Caco-2 (cell line): ENCODE data around the gene IL9R. TPM values are rescaled to one million over a fixed set of nuclear protein-coding genes. Genes with fewer than 3 reads are reported as not detected.
"Not testable (repeated sequence)": the region's sequence is repeated elsewhere in the genome, so short reads cannot be mapped to it uniquely, and the experiment has no call there.

Experiments used
- BruUV-seq: library from RNA; stranded (reverse); fragments of 400-500 nt; replicated peaks from 2 replicates; lab custom pipeline; 2021; lab: Mats Ljungman, UMichigan
- CTCF ChIA-PET: fragments of 300-600 bp; sonication (Branson Sonifier 250); formaldehyde crosslinking; loops from one replicate; lab custom pipeline; 2022; ENCODE audit warnings: antibody characterized with exemption; lab: Charles Lee
- POLR2A ChIA-PET: fragments of 300-600 bp; sonication (Branson Sonifier 250); formaldehyde crosslinking; loops from one replicate; lab custom pipeline; 2022; ENCODE audit warnings: antibody characterized with exemption; lab: Charles Lee
- DNase-seq, 2 experiments: peaks; one replicate each; pipeline versions ENCODE4 v3.0.0 to v3.0.0-alpha.2; 2020 to 2022
- H3K27me3 ChIP-seq: replicated peaks from 2 replicates; pipeline ENCODE4 v1.6.0; 2011; ENCODE audit warnings: low read length; ENCODE audit not compliant: control insufficient read depth, insufficient read depth
- H3K36me3 ChIP-seq: 2 replicates; pipeline ENCODE4 v1.5.1; 2011; ENCODE audit warnings: low read length; ENCODE audit not compliant: control insufficient read depth, insufficient read depth
- H3K4me1 ChIP-seq: fragments of 250-450 bp; sonication (Bioruptor Pico); 2 replicates; pipeline ENCODE4 v1.5.1; 2020; ENCODE audit warnings: mild to moderate bottlenecking
- H3K4me3 ChIP-seq: 2 replicates; pipeline ENCODE4 v1.5.1; 2011; ENCODE audit warnings: low read depth, mild to moderate bottlenecking, control low read depth, low read length
- H3K9me3 ChIP-seq: fragments of 250-450 bp; sonication (Bioruptor Pico); 2 replicates; pipeline ENCODE4 v1.5.1; 2020; ENCODE audit warnings: mild to moderate bottlenecking, moderate library complexity
- H3K27ac Mint-ChIP-seq: one replicate; pipeline ENCODE4 v1.8.0; 2022; ENCODE audit warnings: mixed read lengths; ENCODE audit not compliant: unreplicated experiment
- H3K27me3 Mint-ChIP-seq: one replicate; pipeline ENCODE4 v1.8.0; 2022; ENCODE audit warnings: mixed read lengths; ENCODE audit not compliant: insufficient read depth, unreplicated experiment
- H3K36me3 Mint-ChIP-seq: one replicate; pipeline ENCODE4 v1.8.0; 2022; ENCODE audit warnings: mild to moderate bottlenecking, mixed read lengths; ENCODE audit not compliant: insufficient read depth, unreplicated experiment
- H3K4me1 Mint-ChIP-seq: one replicate; pipeline ENCODE4 v1.8.0; 2022; ENCODE audit warnings: low read depth, mixed read lengths; ENCODE audit not compliant: unreplicated experiment
- H3K4me3 Mint-ChIP-seq: one replicate; pipeline ENCODE4 v1.8.0; 2022; ENCODE audit warnings: mild to moderate bottlenecking, moderate library complexity, mixed read lengths; ENCODE audit not compliant: unreplicated experiment
- H3K9me3 Mint-ChIP-seq: one replicate; pipeline ENCODE4 v1.8.0; 2022; ENCODE audit warnings: mixed read lengths; ENCODE audit not compliant: unreplicated experiment
- intact Hi-C: fragments of 100-400 bp; cut with micrococcal nuclease; formaldehyde crosslinking; loops from one replicate; pipeline ENCODE4 v1.10.0; 2022; ENCODE audit not compliant: unreplicated experiment
- total RNA-seq: library from RNA; stranded (reverse); gene quantifications from 2 replicates; pipeline ENCODE4 v1.2.3, GENCODE V29; 2022
- TF ChIP-seq, protein P1 (sequence below), 2 experiments: fragments of 200-600 bp in 1 of 2; IDR thresholded peaks; 1 replicate in 1 of 2; 2 replicates in 1 of 2; pipeline versions ENCODE4 v1.5.1 to v1.8.0; 2011 to 2022; ENCODE audit warnings: antibody characterized with exemption in 1 of 2, control low read depth in 1 of 2, inconsistent platforms in 1 of 2, low read depth in 1 of 2, low read length in 1 of 2, mild to moderate bottlenecking in 1 of 2, moderate library complexity in 1 of 2; ENCODE audit not compliant: insufficient read depth in 1 of 2, severe bottlenecking in 1 of 2, unreplicated experiment in 1 of 2

The IL9R gene
- total RNA-seq, 1 experiment from 2014 or later: not detected

DNA sequence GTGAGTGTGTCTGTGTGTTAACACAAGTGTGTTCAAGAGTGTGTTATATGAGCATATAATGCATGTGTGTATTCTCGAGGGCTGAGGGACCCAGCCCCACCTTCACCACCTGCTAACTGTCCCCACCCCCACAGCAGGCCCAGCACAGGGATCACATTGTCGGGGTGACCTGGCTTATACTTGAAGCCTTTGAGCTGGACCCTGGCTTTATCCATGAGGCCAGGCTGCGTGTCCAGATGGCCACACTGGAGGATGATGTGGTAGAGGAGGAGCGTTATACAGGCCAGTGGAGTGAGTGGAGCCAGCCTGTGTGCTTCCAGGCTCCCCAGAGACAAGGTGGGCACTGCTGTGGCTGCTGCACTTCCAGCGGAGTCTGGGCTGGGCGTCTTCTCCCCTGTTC is 7.6 kb downstream of the IL9R start:
- no peaks in the 10 kb centered on the region for H3K4me1 ChIP-seq
- intact Hi-C loops: no loop called here
- H3K9me3 ChIP-seq: no peaks in the 10 kb centered on the region
- POLR2A ChIA-PET: no interaction called here
- no peak for DNase-seq
- H3K27ac Mint-ChIP-seq: no peak overlapping the region
- no peaks in the 10 kb centered on the region for H3K36me3 ChIP-seq
- no TSS peak for BruUV-seq
- no peaks in the 10 kb centered on the region for H3K9me3 Mint-ChIP-seq
- H3K4me3 Mint-ChIP-seq: no peak overlapping the region
- H3K27me3 ChIP-seq: no peaks in the 10 kb centered on the region
- H3K36me3 Mint-ChIP-seq: no peaks in the 10 kb centered on the region
- no peaks in the 10 kb centered on the region for H3K4me1 Mint-ChIP-seq
- CTCF ChIA-PET: no interaction called here
- TF ChIP-seq, protein P1, sequence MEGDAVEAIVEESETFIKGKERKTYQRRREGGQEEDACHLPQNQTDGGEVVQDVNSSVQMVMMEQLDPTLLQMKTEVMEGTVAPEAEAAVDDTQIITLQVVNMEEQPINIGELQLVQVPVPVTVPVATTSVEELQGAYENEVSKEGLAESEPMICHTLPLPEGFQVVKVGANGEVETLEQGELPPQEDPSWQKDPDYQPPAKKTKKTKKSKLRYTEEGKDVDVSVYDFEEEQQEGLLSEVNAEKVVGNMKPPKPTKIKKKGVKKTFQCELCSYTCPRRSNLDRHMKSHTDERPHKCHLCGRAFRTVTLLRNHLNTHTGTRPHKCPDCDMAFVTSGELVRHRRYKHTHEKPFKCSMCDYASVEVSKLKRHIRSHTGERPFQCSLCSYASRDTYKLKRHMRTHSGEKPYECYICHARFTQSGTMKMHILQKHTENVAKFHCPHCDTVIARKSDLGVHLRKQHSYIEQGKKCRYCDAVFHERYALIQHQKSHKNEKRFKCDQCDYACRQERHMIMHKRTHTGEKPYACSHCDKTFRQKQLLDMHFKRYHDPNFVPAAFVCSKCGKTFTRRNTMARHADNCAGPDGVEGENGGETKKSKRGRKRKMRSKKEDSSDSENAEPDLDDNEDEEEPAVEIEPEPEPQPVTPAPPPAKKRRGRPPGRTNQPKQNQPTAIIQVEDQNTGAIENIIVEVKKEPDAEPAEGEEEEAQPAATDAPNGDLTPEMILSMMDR (IDR thresholded peaks at IDR 0.05; ENCODE audit: insufficient read depth in 1 of 2, low read depth in 1 of 2, low read length in 1 of 2, severe bottlenecking in 1 of 2, unreplicated experiment in 1 of 2): no peak
- no peaks in the 10 kb centered on the region for H3K27me3 Mint-ChIP-seq
- H3K4me3 ChIP-seq: no peak overlapping the region

DNA sequence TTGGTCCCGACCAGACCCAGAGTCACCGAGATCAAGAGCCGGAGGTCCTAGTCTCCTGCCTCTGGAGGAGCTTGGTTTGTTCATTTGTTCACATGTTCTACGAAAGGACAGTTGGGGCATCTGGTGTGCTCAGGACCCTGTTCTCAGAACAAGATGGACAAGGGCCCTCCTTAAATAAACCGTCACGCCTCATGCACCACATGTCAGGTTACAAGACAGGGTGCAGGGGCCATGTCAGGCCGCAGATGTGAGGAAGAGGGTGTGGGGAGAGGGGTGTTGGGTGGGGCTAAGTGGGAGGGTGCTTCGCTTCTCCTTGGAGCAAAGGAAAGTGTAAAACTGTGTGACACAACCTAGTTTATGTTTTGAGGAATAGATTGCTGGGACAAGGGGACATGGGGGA is 9.0 kb downstream of the IL9R start:
- DNase-seq, intact Hi-C loops, BruUV-seq, H3K27me3 Mint-ChIP-seq, H3K4me1 ChIP-seq, H3K9me3 ChIP-seq, H3K9me3 Mint-ChIP-seq, H3K4me3 ChIP-seq, H3K27me3 ChIP-seq, H3K4me3 Mint-ChIP-seq, POLR2A ChIA-PET, H3K36me3 ChIP-seq, H3K36me3 Mint-ChIP-seq, H3K27ac Mint-ChIP-seq, H3K4me1 Mint-ChIP-seq, CTCF ChIA-PET: not testable (repeated sequence)

DNA sequence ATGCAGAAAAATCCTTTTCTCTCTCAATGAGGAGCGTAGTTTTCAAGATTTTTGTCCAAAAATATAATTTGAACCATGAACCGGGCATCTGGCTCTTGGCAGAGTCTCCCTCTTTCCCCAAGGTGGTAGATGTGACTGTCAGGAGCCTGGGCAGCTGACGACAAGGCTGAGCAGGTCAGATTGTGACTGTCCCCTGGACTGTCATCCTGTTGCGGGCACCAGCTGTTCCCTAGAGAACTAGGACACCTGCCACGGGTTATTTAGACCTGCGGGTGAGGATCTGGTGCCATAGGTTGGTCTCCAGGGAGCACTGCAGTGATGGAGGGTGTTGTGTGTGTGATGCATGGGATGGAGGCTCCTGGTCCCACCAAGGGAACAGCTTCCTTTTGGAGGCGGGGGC is 10.9 kb downstream of the IL9R start:
- H3K27ac Mint-ChIP-seq, DNase-seq, POLR2A ChIA-PET, H3K4me3 Mint-ChIP-seq, H3K36me3 Mint-ChIP-seq, H3K27me3 ChIP-seq, H3K9me3 Mint-ChIP-seq, H3K4me1 Mint-ChIP-seq, H3K9me3 ChIP-seq, H3K4me1 ChIP-seq, H3K36me3 ChIP-seq, BruUV-seq, intact Hi-C loops, H3K27me3 Mint-ChIP-seq, CTCF ChIA-PET, H3K4me3 ChIP-seq: not testable (repeated sequence)

DNA sequence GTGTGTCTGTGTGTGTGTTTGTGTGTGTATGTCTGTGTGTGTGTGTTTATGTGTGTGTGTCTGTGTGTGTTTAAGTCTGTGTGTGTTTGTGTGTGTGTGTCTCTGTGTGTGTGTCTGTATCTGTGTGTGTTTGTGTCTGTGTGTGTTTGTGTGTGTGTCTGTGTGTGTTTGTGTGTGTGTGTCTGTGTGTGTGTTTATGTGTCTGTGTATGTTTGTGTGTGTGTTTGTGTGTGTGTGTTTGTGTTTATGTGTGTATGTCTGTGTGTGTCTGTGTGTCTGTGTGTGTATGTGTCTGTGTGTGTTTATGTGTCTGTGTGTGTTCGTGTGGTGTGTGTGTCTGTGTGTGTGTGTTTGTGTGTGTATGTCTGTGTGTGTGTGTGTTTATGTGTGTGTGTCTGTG is 11.4 kb downstream of the IL9R start:
- H3K4me3 Mint-ChIP-seq: no peak overlapping the region
- no peaks in the 10 kb centered on the region for H3K27me3 Mint-ChIP-seq
- no peaks in the 10 kb centered on the region for H3K4me1 ChIP-seq
- no peaks in the 10 kb centered on the region for H3K36me3 Mint-ChIP-seq
- CTCF ChIA-PET: no interaction called here
- TF ChIP-seq, protein P1 (IDR thresholded peaks at IDR 0.05; ENCODE audit: insufficient read depth in 1 of 2, low read depth in 1 of 2, low read length in 1 of 2, severe bottlenecking in 1 of 2, unreplicated experiment in 1 of 2): no peak
- POLR2A ChIA-PET: no interaction called here
- H3K4me1 Mint-ChIP-seq: no peaks in the 10 kb centered on the region
- intact Hi-C loops: no loop called here
- no peak overlapping the region for H3K27ac Mint-ChIP-seq
- no peak overlapping the region for H3K4me3 ChIP-seq
- DNase-seq: no peak
- H3K9me3 Mint-ChIP-seq: no peaks in the 10 kb centered on the region
- H3K36me3 ChIP-seq: no peaks in the 10 kb centered on the region
- no peaks in the 10 kb centered on the region for H3K27me3 ChIP-seq
- no peaks in the 10 kb centered on the region for H3K9me3 ChIP-seq
- BruUV-seq: no TSS peak

DNA sequence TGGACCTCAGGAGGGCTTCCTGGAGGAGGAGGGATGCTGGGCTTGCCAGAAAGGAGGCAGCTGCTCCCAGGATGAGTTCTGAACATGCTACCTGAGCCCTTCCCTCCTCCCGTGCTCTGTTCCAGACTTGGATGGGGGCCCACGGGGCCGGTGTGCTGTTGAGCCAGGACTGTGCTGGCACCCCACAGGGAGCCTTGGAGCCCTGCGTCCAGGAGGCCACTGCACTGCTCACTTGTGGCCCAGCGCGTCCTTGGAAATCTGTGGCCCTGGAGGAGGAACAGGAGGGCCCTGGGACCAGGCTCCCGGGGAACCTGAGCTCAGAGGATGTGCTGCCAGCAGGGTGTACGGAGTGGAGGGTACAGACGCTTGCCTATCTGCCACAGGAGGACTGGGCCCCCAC is 12.2 kb downstream of the IL9R start:
- H3K27me3 Mint-ChIP-seq, BruUV-seq, H3K4me1 ChIP-seq, H3K36me3 Mint-ChIP-seq, POLR2A ChIA-PET, H3K4me3 ChIP-seq, H3K4me1 Mint-ChIP-seq, CTCF ChIA-PET, H3K27ac Mint-ChIP-seq, intact Hi-C loops, H3K27me3 ChIP-seq, H3K9me3 Mint-ChIP-seq, H3K36me3 ChIP-seq, DNase-seq, H3K9me3 ChIP-seq, H3K4me3 Mint-ChIP-seq: not testable (repeated sequence)

DNA sequence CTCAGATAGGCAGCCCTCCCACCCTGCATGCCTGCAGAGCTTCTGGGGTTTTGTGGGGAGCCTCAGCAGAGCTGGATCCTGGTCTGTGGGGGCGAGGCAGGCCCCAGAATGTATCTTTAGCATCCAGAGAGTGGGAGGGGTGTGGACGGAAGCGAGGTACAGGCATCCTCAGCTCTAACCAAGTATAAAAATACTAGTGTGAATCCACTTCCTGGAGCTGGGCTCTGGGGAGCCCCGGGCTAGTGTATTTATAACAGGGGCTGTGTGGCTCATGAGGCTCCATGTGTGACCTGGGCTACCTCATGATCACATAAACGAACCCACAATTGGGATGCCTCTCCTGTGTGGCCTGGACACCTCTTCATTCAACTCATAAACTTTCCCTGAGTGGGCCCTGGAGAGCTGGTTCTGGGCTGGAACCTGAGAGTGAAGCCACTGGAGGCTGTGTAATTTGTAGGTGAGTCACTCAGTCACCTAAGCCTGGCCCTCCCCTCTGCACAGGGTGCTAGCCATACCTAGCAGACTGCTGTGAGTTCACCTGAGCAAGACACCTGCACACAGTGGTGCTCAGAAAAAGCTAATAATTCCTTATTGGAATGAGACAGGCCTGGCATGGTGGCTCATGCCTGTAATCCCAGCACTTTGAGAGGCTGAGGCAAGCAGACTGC is 15.9 kb downstream of the IL9R start:
- H3K36me3 ChIP-seq, H3K27ac Mint-ChIP-seq, H3K4me3 Mint-ChIP-seq, H3K9me3 Mint-ChIP-seq, DNase-seq, CTCF ChIA-PET, POLR2A ChIA-PET, H3K4me1 Mint-ChIP-seq, H3K36me3 Mint-ChIP-seq, intact Hi-C loops, H3K27me3 Mint-ChIP-seq, H3K9me3 ChIP-seq, BruUV-seq, H3K27me3 ChIP-seq, H3K4me3 ChIP-seq, H3K4me1 ChIP-seq: not testable (repeated sequence)
